HG03521 (cell line): ENCODE measurements around the gene ATP5F1E.
"Not testable (repeated sequence)": the region's sequence is repeated elsewhere in the genome, so short reads cannot be mapped to it uniquely, and the experiment has no call there.

Experiments used
- ATAC-seq: cut with Tn5 transposase; IDR thresholded peaks from one replicate; pipeline ENCODE4 v1.9.1; 2021; ENCODE audit warnings: mild to moderate bottlenecking, moderate library complexity; ENCODE audit not compliant: unreplicated experiment

ATP5F1E gene

GRCh38 chr20:59022754-59023153 is 9.4 kb downstream of the ATP5F1E start:
- ATAC-seq = no peak

GRCh38 chr20:59020938-59021551 is 11.1 kb downstream of the ATP5F1E start:
- ATAC-seq = no peak

- ATAC-seq = no peak
Measured at GRCh38 chr20:59019217-59019616, 12.9 kb downstream of the ATP5F1E start, which contains the start of gene TUBB1. TUBB1 (plus strand) TSS chr20:59019429; CDS start chr20:59019523, 94 bp downstream.

- ATAC-seq = no peak
Measured at GRCh38 chr20:59018817-59019216, 13.3 kb downstream of the ATP5F1E start.

GRCh38 chr20:59017493-59018231 is 14.5 kb downstream of the ATP5F1E start:
- ATAC-seq = no peak

- no peak for ATAC-seq
Measured at GRCh38 chr20:59016795-59017492, 15.2 kb downstream of the ATP5F1E start.

- ATAC-seq = no peak
Measured at GRCh38 chr20:59015812-59016711, 16.1 kb downstream of the ATP5F1E start.

- ATAC-seq = no peak
Measured at GRCh38 chr20:59015411-59015810, 16.7 kb downstream of the ATP5F1E start.

GRCh38 chr20:59014680-59015389 is 17.3 kb downstream of the ATP5F1E start:
- ATAC-seq = no peak

- no peak for ATAC-seq
Measured at GRCh38 chr20:59013959-59014608, 18.1 kb downstream of the ATP5F1E start.

GRCh38 chr20:59013031-59013951 is 18.8 kb downstream of the ATP5F1E start:
- ATAC-seq = no peak

- ATAC-seq = not testable (repeated sequence)
Measured at GRCh38 chr20:59011874-59012157, 20.3 kb downstream of the ATP5F1E start.

- ATAC-seq = no peak
Measured at GRCh38 chr20:59010995-59011873, 20.9 kb downstream of the ATP5F1E start.

GRCh38 chr20:59010321-59010994 is 21.7 kb downstream of the ATP5F1E start:
- no peak for ATAC-seq

GRCh38 chr20:59008715-59009336 is 23.3 kb downstream of the ATP5F1E start:
- ATAC-seq = no peak

- ATAC-seq = peak; percentile 24
Measured at GRCh38 chr20:59007665-59008511, 24.2 kb downstream of the ATP5F1E start.
